ENCODE data around the gene C9orf50.

The C9orf50 gene

DNA sequence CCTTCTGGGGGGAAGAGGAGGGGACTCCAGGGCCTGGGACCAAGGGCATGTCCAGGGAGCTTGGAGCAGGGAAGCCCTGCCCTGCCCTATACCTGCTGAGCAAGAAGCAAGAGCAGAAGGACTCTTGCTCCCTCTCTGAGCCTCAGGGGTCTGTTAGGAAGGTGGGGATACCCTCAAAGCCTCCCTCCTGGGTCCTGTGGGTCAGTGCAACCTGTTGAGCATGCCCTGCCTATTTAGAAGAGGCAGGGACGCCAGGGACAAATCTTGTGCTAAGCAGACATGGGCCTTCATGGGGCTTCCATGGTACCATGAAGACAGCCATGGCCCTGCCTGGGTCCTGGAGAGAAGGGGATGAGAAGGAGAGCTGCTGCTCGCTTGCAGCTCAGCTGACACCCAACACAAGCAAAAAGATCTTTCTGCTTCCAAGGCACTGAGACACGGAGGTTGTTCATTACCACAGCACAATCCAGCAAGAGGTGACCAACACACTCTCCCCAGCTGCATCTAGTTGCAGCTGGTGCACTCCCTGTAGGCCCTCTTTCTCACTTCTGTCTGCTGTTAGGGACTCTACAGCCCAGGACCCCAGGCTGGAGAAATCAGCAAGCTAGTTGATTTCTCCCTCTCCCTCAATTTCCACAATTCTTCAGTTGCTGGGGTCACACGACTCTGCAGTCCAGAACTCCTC, 39.3 kb downstream of the C9orf50 start:
- ChIA-PET POLR2A (interaction anchor here (1.4 kb wide), 1 partner anchor 14 kb away, joined by 4 read pairs; no protein-coding TSS in a partner anchor), CTCF (interaction anchor here (1.0 to 1.2 kb wide), 2 partner anchors 19 to 414 kb away, joined by 3 to 4 read pairs; no protein-coding TSS in a partner anchor)
- Histone ChIP-seq H3K4me1 (ENCODE audit: control insufficient read depth, insufficient read depth, low read length) (no peaks in the 10 kb centered on the region), H3K36me3 (ENCODE audit: control insufficient read depth in 2 of 2, insufficient read depth in 1 of 2, low read length in 2 of 2) (no peaks in the 10 kb centered on the region), H3K4me3 (ENCODE audit: low read depth, low read length) (no peak overlapping the region), H3K9me3 (ENCODE audit: control insufficient read depth, insufficient read depth, low read depth, low read length) (no peaks in the 10 kb centered on the region), H3K27ac (ENCODE audit: extremely low read depth, low read depth, low read length) (no peak overlapping the region)
- peak; percentile 80; the same call in 1 of the 2 replicates for TF ChIP-seq ZNF341 (tag by site-specific recombination; IDR thresholded peaks at IDR 0.05; ENCODE audit: low read depth)
- TF ChIP-seq ZNF549 (tag by site-specific recombination; IDR thresholded peaks at IDR 0.05), result no peak
- no peak for TF ChIP-seq ZNF354C (tag by site-specific recombination; IDR thresholded peaks at IDR 0.05; ENCODE audit: borderline replicate concordance, low read depth)
- 0 out of 2 replicates have a peak, but pooled peaks have one; percentile 53 for TF ChIP-seq SCRT1 (tag by site-specific recombination; IDR thresholded peaks at IDR 0.05; ENCODE audit: borderline replicate concordance)
- TF ChIP-seq SCRT2 (tag by site-specific recombination; IDR thresholded peaks at IDR 0.05), result peak; percentile 68

DNA sequence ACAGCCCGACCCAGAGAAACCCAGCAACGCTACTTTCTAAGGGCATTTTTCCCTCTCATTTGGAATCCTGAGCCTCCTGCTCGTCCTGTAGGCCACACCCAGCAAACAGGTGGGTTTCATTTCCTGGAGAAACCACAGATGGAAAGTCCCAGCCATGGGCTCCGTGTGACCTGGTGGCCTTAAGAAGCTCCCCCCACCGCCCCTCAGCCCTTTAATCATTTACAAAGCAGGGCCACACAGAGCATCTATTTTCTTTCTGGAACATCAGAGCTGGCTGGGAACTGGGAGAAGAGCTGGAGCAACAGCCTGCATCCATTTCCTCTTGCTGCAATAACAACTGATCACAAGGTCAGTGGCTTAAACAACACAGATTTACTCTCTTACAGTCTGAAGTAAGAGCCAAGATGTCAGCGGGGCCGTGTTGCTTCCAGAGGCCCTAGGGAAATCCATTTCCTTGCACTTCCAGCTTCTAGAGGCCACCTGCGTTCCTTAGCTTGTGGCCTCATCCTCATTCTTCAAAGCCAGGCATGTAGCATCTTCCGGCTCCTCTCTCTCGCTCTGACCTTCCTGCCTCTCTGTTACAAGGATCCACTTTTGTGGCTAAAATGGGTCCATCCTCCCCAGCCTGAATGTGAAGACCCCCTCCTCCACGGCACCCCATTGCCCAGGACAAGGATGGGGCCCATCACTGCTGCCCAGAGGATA, 40.5 kb downstream of the C9orf50 start:
- Histone ChIP-seq H3K9me3 (ENCODE audit: control insufficient read depth, insufficient read depth, low read depth, low read length) (no peaks in the 10 kb centered on the region), H3K4me3 (ENCODE audit: low read depth, low read length) (no peak overlapping the region), H3K36me3 (ENCODE audit: control insufficient read depth in 2 of 2, insufficient read depth in 1 of 2, low read length in 2 of 2) (no peaks in the 10 kb centered on the region), H3K4me1 (ENCODE audit: control insufficient read depth, insufficient read depth, low read length) (no peaks in the 10 kb centered on the region), H3K27ac (ENCODE audit: extremely low read depth, low read depth, low read length) (no peak overlapping the region)
- ChIA-PET CTCF (interaction anchor here (0.6 to 1.0 kb wide), 3 partner anchors 11 to 398 kb away, joined by 3 to 7 read pairs (median 3); no protein-coding TSS in a partner anchor), POLR2A (no interaction called here)
- TF ChIP-seq ZNF76 (tag by site-specific recombination; IDR thresholded peaks at IDR 0.05; ENCODE audit: borderline replicate concordance, low read depth) (no peak), SCRT2 (tag by site-specific recombination; IDR thresholded peaks at IDR 0.05) (peak; percentile 42; the same call in 1 of the 2 replicates)

DNA sequence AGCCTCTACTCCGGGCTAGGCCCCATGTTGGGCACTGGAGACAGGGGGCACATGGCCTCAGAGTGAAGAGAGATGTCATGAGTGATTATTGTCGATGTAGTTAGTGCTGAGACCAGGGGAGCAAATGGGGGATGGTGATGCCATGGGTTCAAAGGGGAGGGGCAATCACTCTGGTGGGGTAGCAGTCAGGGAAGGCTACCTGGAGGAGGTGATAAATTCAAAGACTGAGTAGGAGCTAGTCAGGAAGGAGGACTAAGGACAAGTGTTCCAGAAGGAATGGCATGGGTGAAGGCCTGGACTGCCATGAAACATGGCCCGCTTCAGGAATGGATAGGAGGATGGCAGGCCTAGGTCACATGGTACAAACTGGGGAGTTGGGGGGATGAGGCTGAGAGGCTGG, 41.6 kb downstream of the C9orf50 start:
- no peaks in the 10 kb centered on the region for H3K36me3 ChIP-seq (ENCODE audit: control insufficient read depth in 2 of 2, insufficient read depth in 1 of 2, low read length in 2 of 2)
- POLR2A ChIA-PET, result no interaction called here
- TF ChIP-seq, protein P1, sequence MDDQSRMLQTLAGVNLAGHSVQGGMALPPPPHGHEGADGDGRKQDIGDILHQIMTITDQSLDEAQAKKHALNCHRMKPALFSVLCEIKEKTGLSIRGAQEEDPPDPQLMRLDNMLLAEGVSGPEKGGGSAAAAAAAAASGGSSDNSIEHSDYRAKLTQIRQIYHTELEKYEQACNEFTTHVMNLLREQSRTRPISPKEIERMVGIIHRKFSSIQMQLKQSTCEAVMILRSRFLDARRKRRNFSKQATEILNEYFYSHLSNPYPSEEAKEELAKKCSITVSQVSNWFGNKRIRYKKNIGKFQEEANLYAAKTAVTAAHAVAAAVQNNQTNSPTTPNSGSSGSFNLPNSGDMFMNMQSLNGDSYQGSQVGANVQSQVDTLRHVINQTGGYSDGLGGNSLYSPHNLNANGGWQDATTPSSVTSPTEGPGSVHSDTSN (CRISPR knock-in tag; IDR thresholded peaks at IDR 0.05), result no peak
- peak; percentile 56; the same call in 1 of the 2 replicates for TF ChIP-seq SCRT2 (tag by site-specific recombination; IDR thresholded peaks at IDR 0.05)
- TF ChIP-seq, protein P2, sequence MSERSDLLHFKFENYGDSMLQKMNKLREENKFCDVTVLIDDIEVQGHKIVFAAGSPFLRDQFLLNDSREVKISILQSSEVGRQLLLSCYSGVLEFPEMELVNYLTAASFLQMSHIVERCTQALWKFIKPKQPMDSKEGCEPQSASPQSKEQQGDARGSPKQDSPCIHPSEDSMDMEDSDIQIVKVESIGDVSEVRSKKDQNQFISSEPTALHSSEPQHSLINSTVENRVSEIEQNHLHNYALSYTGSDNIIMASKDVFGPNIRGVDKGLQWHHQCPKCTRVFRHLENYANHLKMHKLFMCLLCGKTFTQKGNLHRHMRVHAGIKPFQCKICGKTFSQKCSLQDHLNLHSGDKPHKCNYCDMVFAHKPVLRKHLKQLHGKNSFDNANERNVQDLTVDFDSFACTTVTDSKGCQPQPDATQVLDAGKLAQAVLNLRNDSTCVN (tag by site-specific recombination; optimal IDR thresholded peaks at IDR 0.05), result peak; percentile 3
- peak; percentile 37; the same call in 1 of the 2 replicates for TF ChIP-seq SCRT1 (tag by site-specific recombination; IDR thresholded peaks at IDR 0.05; ENCODE audit: borderline replicate concordance)
- no peaks in the 10 kb centered on the region for H3K9me3 ChIP-seq (ENCODE audit: control insufficient read depth, insufficient read depth, low read depth, low read length)
- no peaks in the 10 kb centered on the region for H3K4me1 ChIP-seq (ENCODE audit: control insufficient read depth, insufficient read depth, low read length)
- no peak overlapping the region for H3K4me3 ChIP-seq (ENCODE audit: low read depth, low read length)
- CTCF ChIA-PET, result interaction anchor here (0.6 kb wide), 1 partner anchor 397 kb away, joined by 3 read pairs; no protein-coding TSS in a partner anchor
- H3K27ac ChIP-seq (ENCODE audit: extremely low read depth, low read depth, low read length), result no peak overlapping the region

DNA sequence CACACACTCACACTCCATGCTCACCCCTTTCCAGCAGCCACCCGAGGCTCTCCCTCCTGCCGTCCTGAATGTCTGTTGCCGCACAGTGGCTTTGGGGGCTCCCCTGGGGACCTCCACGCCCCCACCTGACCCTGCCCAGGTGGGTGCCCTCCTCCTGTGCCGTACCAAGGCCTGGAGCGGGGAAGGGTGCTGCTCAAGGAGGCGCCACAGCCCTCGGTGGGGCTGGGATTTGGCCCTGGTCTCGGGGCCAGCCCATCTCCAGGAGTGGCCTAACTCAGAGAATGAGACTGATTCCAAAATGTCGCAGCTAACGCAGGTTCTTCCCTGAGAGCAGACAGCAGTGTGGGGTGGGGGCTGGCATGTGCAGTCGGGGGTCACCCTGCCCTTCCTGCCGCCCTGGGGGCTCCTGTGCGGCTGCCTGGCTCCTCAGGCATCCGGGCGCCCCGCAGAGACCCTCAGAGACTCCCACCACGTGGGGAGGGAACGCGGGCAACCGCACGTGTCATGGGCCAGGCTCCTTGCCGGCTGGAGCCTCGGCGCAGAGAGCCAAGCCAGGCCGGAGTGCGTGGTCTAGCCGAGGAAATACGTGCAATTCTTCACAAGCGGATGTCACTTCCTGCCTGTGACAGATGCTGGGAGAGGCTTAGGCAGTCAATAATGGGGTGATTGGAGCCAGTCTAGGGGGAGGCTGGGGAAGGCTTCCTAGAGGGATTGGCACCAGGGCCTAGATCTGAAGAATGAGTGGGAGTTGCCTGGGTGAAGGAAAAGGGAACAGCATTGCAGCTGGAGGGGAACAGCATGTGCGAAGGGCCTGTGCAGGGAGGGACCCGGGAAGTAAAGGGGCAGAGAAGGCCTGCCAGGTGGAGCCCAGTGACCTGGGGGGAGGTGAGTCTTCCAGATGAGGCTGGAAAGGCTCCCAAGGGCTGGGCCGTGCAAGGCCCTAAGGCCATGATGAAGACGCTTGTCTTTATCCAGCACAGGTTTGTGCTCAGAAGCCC, 44.1 kb downstream of the C9orf50 start:
- ChIA-PET POLR2A (no interaction called here), CTCF (interaction anchor here (1.5 kb wide), 1 partner anchor 10 kb away, joined by 7 read pairs; no protein-coding TSS in a partner anchor)
- H3K36me3 ChIP-seq (ENCODE audit: control insufficient read depth in 2 of 2, insufficient read depth in 1 of 2, low read length in 2 of 2), result no peaks in the 10 kb centered on the region
- no peaks in the 10 kb centered on the region for H3K9me3 ChIP-seq (ENCODE audit: control insufficient read depth, insufficient read depth, low read depth, low read length)
- H3K27ac ChIP-seq (ENCODE audit: extremely low read depth, low read depth, low read length), result no peak overlapping the region
- no peak overlapping the region for H3K4me3 ChIP-seq (ENCODE audit: low read depth, low read length)
- no peaks in the 10 kb centered on the region for H3K4me1 ChIP-seq (ENCODE audit: control insufficient read depth, insufficient read depth, low read length)
- TF ChIP-seq, protein P3, sequence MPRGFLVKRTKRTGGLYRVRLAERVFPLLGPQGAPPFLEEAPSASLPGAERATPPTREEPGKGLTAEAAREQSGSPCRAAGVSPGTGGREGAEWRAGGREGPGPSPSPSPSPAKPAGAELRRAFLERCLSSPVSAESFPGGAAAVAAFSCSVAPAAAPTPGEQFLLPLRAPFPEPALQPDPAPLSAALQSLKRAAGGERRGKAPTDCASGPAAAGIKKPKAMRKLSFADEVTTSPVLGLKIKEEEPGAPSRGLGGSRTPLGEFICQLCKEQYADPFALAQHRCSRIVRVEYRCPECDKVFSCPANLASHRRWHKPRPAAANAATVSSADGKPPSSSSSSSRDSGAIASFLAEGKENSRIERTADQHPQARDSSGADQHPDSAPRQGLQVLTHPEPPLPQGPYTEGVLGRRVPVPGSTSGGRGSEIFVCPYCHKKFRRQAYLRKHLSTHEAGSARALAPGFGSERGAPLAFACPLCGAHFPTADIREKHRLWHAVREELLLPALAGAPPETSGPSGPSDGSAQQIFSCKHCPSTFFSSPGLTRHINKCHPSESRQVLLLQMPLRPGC (tag by site-specific recombination; IDR thresholded peaks at IDR 0.05), result no peak
- TF ChIP-seq ZNF776 (tag by site-specific recombination; IDR thresholded peaks at IDR 0.05; ENCODE audit: borderline replicate concordance), result 0 out of 2 replicates have a peak, but pooled peaks have one; percentile 3
- no peak for TF ChIP-seq ZBTB17 (tag by site-specific recombination; IDR thresholded peaks at IDR 0.05)
- TF ChIP-seq ZNF623 (tag by site-specific recombination; IDR thresholded peaks at IDR 0.05), result peak; percentile 90
- no peak for TF ChIP-seq ZNF791 (tag by site-specific recombination; IDR thresholded peaks at IDR 0.05)
- TF ChIP-seq, protein P4, sequence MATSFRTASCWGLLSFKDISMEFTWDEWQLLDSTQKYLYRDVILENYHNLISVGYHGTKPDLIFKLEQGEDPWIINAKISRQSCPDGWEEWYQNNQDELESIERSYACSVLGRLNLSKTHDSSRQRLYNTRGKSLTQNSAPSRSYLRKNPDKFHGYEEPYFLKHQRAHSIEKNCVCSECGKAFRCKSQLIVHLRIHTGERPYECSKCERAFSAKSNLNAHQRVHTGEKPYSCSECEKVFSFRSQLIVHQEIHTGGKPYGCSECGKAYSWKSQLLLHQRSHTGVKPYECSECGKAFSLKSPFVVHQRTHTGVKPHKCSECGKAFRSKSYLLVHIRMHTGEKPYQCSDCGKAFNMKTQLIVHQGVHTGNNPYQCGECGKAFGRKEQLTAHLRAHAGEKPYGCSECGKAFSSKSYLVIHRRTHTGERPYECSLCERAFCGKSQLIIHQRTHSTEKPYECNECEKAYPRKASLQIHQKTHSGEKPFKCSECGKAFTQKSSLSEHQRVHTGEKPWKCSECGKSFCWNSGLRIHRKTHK (tag by site-specific recombination; IDR thresholded peaks at IDR 0.05), result no peak
- no peak for TF ChIP-seq KLF9 (tag by site-specific recombination; IDR thresholded peaks at IDR 0.05; ENCODE audit: low read depth)
